Activated T-helper 1 cell treated with Interleukin-2 at 50 U/mL for 16 hours (primary cell): ENCODE measurements around the gene SEPHS1.

Source experiments
- DNase-seq: peaks from one replicate; pipeline ENCODE4 v3.0.0-alpha.2; 2020; ENCODE audit warnings: low read depth

The SEPHS1 gene

DNA sequence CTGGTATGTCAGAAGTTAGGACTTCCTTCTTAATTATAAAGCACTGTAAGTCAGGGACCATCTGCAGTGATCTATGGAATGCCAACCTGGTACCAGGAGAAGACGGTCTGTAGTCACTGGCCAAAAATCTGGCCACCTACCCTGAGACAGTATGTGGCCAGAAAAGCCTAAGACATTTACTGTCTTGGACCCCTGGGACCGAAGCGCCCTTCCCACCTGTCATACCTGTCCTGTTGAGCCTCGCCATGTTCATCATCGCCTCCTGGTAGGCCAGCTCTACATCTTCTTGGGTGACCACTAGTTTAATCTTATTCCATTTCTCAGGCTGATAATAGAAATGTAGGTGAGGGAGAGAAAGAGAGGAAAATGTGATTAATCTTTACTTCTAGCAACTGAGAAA, 20.0 kb downstream of the SEPHS1 start:
- DNase-seq: no peak

DNA sequence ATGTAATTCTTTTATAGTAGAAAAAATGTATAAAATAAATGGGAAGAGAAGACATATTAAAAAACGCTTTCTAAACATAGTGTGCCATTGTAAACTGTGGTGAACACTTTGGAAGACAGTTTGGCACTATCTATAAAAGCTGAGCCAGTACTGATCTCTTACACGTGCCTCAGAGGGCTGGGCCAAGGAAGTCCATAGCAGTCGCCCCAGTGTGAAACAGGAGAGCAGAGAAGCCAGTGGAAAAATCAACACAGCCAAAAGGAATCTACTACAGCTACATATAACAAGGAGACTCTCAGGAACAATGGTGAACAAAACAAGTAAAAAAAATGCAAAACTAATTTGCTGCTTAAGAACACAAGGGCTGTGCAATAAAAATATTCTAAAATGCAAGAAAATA, 20.6 kb downstream of the SEPHS1 start:
- no peak for DNase-seq

DNA sequence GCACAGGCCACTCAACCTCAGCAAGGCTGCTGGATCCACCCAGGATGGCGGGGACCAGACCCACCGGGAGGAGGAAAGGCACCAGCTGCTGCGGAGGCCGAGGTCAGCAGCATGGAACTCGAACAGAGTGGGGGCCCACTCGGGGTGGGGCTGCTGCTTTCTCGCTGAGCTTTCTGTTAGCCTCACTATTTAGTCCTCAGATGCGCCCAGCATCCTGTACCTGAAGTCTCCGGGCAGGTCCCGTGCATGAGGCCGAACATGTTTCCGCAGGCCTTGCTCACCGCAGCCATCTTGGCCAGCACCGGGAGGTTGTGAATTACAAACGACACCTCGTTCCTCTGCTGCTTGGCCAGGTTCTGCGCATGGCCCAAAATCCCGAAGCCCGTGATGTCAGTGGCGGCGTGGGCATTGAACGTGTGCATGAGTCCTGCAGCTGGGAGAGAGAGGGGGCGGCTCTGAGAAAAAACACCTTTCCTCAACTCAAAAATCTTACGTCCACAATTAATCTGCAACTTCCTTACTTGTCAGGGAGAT, 25.4 kb downstream of the SEPHS1 start:
- no peak for DNase-seq

DNA sequence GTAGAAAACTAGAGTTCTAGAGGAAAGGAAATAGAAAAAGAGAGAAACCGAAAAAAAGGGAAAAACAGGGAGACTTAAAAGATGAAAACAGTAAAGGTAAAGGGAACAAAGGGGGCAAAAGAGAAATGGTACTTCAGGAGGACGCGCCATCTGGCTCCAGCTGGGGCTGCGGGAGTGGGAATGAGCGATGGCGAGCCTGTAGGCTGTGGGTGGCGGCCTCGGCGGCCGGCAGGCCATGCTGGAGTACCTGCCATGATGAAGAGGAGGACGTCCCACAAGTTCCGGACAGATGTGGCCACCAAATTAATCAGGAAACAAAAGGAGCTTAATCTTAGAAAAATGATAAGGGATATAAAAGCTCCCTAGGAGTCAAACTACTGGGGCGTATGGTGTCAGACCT, 26.5 kb downstream of the SEPHS1 start:
- DNase-seq: no peak

DNA sequence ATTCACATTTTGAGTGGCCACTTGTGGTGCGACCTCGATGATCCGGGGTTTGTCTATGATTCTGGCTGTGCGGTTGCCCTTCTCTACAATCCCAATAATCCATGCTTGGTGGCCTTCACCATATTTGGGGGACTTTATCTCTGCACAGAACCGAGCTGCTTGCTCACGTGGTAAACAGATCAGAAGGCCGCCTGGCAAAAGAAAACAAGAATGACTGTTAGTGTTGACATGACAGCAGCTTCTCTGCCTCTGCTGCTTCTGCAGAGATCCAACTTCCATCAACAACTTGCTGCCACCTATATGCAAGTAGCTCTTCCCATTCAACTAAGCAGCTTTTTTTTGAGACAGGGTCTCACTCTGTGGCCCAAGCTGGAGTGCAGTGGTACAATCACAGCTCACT, 28.9 kb downstream of the SEPHS1 start:
- DNase-seq: no peak

DNA sequence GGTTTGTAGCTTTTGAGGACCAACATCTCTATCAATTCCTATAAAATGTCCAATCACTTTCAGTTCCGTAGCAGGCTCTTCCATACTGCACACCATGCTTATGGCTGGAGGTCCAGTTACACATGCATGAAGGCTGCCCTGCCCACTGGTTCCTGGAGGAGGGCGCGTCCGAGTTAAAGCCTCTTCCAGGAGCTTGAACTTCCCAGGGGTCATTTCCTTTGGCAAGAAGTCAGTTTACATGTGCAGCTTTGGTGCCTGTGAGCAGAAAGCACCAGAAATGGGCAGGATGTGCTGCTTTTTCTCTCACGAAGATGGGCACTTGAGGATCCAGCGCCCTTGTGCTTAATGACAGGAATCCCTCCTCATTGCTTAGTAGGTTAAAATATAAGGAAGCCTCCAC, 30.6 kb downstream of the SEPHS1 start:
- DNase-seq: no peak

DNA sequence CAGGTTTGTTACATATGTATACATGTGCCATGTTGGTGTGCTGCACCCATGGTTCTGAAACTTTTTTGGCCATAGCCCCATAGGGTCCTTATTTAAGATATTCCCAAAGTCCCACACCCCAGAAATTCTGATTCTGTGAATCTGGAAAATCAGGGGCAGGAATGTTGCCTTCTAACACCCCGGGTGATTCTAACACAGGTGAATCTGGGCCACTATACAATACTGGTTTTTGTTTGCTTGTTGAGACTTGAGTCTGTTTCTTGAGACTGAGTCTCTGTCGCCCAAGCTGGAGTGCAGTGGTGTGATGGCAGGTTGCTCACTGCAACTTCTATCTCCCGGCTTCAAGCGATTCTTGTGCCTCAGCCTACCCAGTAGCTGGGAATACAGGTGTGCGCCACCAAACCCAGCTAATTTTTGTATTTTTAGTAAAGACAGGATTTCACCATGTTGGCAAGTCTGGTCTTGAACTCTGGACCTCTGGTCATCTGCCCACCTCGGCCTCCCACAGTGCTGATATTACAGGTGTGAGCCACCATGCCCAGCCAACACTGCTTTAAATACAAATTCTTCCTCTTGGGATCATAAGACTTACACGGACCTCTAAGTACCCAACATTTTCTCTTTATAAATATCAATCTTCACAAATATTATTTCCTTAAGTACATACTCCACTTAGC, 31.3 kb downstream of the SEPHS1 start:
- DNase-seq: no peak

DNA sequence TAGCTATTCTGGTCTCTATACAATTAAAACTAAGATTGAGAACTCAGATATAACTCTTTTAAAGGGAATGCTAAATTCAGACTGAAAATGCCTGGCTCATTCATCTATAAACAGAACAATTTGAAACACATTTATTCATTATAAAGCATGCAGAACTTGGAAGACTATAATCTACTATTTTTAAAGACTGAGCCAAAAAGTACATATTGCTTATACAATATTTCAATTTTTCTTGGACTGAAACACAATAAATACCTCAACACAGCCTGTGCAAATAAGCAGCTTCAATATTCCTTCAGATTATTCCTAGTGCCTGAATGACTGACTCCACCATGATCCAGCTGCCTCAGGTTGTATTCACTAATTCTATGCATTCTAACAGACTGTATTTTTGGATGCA, 32.7 kb downstream of the SEPHS1 start:
- DNase-seq: no peak

DNA sequence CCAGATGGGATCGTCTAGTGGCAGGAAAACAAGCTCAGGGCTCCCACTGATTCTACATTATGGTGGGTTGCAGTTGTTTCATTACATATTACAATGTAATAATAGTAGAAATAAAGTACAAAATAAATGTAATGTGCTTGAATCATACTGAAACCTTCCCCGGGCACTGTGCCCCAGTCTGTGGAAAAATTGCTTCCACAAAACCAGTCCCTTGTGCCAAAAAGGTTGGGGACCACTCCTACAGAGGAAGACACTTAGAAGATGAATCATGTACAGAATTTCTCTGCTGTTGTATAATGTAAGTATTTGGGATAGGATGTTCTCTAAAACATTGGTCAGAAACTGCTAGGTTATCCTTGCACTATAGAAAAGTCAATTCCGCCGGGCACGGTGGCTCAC, 36.9 kb downstream of the SEPHS1 start:
- no peak for DNase-seq

DNA sequence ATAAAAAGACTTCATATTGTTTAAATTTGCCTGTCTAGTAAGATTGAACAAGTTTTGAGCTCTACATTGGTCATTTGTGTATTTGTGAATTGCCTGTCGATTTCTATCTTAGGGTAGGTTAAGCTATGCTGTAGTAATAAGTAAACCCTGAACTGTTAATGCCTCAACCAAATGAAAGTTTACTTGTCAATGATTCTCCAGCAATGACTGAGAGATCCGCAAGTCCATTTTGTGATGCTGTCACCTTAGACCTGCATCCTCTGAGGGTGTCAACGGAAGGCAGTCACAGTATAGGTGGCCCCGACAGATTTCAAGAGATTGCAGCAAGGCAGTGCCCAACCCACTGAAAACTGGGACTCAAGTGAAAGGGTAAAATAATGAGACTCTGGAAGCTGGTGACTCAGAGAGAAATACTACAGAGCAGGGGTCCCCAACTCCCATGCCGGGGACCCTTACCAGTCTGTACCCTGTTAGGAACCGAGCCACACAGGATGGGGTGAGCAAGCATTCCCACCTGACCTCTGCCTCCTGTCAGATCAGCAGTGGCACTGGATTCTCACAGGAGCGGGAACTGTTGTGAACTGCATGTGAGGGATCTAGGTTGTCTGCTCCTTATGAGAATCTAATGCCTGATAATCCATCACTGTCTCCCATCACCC, 37.4 kb downstream of the SEPHS1 start:
- DNase-seq: no peak

DNA sequence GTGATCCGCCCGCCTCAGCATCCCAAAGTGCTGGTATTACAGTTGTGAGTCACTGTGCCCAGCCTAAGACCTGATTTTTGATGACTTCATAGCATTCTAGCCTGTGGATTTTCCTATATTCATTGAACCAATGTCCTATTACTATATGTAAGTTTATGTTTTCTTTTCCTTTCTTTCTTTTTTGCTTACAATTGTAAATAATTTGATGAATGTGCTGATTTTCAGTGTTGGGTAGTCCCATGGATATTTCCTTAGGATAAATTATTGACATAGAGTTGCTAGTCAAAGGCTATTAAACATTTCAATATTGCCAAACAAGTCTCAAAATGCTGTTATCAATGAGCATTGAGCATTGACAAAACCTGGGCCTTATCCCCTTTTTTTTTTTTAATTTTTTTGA, 38.3 kb downstream of the SEPHS1 start:
- DNase-seq: no peak

DNA sequence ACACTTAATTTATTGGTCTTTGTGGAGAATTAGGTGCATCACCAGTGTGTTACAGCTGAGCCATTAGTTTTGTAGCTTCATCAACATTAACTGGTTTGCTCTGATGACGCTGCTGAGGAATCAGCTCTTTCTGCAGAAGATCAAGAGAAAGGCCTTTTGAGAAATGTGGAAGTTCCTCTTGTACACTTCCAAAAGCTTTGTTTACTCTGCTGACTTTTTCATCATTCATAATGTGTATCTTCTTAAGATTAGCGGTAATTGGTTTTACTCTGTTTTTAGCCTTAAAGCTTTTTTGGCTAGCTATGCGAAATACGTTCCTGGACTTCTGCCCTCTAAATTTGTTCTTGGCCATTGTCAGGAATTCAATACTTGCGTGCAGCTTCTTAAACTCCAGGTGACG, 40.0 kb downstream of the SEPHS1 start:
- DNase-seq: no peak

DNA sequence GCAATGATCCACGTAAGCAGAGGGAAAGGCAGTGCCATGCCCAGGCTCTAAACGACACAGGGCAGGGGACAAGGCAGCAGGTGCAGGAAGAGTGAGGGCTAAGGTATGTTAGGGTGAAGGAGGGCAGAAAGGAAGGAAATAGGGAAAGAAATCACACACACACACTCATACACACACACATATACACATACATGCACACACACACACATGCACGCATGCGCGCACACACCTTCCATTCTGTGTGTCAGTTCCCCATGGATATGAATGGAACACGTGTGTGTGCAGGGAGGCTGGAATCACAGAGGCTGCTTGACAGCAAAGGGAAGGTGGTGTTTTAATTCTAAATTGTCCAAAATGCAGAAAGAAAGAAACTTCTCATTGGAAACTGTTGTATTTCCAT, 42.0 kb downstream of the SEPHS1 start:
- DNase-seq: no peak

DNA sequence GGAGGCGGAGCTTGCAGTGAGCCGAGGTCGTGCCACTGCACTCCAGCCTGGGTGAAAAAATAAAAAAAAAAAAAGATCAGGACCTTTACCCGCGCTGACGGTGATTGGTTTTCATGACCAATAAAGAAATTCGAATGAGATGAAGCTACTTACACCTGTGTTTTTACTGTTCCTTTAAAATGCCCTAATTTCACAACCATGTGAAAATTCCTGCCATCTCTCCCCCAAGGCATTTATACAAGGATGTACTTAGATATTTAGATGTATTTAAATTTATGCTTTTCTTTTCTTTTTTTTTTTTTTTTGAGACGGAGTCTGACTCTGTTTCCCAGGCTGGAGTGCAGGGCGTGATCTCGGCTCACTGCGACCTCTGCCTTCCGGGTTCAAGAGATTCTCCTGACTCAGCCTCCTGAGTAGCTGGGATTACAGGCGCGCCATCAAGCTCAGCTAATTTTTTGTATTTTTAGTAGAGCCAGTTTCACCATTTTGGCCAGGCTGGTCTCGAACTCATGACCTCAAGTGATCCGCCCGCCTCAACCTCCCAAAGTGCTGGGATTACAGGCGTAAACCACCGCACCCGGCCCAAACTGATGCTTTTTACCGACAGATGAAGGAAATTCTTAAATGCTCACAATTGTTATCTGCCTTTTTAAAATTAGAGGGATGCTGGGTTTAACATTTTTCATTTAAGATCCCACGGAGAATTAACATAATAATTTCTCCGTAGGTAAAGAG, 45.1 kb downstream of the SEPHS1 start:
- DNase-seq: no peak

DNA sequence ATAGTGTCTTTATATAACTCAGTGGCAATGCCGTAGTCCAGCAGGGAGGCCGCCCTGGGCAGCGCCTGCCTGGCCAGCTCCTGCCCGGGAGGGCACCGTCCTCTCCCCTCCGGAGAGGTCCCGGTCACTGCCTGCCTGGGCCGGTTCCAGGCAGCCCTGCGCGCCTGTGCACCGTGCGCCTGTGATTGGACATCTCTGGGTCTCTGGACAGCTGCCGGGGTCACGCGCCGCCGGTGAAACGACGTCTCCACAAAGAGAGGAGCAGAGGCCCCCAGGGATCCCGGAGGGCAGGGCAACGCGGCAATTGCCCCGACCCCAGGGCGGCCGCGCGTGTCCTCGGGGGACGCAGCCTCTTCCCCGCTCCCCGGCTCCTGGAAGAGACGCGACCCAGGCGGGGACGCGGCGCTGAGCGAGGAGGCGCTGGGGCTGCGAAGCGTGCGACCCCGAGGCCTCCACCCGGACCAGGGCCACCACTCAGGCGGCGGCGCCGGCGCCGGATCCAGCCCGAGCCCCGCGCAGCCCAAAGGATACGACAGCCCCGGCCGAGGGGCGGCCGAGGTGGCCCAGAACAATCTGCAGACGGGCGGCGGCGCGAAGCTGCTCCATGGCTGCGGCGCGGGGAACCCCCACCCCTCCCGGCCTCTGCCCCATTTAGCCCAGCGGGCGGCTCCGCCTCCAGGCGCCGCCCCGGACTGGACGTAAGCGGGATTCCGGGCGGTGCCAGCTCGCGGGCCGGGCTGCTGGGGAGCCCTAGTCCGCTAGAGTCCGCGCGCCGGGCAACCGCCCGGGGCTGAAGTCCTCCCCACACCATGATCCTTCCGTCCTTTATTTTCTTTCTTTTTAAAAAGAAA, 48.4 kb downstream of the SEPHS1 start, which contains the start of gene PHYH:
Gene PHYH, minus strand, starts transcription at position 628 of the 851 bp plus-strand sequence. Its CDS starts 22 bp downstream, at position 606.
- DNase-seq: peak; percentile 76

DNA sequence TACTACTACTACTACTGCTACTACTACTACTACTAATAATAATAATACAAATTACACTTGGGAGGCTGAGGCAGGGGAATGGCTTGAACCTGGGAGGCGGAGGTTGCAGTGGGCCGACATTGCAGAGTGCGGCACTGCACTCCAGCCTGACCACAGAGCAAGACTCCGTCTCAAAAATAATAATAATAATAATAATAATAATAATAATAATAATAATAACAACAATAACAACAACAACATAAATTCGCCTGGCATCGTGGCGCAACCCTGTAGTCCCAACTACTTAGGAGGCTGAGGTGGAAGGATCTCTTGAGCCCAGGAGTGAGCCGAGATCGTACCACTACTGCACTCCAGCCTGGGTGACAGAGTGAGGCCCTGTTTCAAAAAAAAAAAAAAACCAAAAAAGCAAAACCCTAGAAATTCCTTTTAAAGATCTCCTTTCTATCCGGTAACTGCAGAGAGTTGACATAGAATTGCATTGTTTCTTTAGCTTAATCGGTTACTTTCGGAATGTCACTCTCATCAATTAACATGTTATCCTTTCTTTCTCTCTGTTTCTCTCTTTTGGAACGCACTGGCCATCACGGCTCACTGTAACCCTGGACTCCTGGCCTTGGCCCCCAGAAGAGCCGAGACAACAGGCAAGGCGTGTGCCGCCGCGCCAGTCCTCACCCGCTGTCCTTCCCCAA, 49.2 kb downstream of the SEPHS1 start:
- DNase-seq: no peak

DNA sequence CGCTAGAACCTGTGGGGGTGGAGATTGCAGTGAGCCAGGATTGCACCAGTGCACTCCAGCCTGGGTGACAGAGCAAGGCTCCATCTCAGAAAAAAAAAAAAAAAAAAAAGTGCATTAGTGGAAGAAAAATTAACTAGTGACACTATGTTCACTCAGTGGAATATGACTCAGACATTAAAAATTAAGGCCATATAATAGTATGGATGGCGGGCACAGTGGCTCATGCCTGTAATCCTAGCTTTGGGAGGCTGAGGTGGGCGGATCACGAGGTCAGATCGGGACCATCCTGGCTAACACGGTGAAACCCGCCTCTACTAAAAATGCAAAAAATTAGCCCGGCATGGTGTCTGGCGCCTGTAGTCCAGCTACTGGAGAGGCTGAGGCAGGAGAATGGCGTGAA, 51.6 kb downstream of the SEPHS1 start:
- no peak for DNase-seq

DNA sequence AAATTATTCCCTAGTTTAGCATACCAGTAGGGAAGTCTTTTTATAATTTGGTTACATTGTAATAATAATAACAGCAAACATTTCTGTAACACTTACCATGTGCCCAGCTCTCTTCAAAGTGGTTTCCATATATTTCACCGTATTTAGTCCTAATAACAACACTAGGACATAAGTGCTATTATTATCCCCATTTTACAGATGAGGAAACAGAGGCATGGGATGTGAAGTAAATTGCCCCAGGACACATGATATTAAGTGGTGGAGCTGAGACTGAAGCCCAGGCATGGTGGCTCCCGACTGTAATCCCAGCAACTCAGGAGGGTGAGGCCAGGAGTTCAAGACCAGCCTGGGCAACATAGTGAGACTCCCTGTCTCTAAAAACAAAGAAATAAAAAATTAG, 53.3 kb downstream of the SEPHS1 start:
- DNase-seq: no peak

DNA sequence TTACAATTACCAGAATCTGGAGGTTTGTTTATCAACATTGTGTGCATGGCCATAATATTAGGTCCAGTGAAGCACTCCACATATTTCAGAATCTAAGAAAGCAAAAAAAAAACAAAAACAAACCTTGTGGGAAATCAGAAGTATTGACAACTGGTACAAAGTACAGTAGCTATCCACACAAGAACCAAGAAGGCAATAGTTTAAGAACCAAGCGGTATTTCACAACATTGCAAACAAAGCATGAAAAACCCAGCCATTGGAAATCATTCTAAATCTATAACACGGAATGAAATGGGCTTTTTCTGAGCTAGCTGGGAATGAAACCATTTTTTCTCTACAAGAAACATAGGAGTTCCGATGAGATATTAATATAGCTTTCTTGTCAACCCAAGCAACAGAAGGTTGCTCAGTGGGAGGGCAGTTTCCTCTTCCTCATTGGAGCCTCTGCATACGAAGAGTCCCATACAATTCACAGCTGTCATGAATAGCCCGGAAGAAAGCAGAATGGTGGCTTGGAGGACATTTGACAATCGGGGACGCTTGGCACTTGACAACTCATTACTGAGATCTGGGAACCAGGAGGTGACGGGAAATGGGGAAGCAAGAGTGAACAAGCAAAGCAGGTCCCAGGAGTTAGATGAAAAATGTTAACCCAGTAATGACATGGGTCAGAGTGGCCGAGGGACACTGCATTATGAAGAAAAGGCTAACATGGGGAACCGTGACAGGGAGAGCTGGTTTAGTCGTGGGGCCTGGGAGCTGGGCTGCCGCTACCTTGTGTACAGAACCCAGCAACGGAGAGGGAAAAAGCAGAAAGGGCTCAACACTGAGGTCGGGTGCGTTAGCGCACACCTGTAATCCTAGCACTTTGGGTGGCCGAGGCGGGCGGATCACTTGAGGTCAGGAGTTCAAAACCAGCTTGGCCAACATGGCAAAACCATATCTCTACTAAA, 56.0 kb downstream of the SEPHS1 start:
- no peak for DNase-seq

DNA sequence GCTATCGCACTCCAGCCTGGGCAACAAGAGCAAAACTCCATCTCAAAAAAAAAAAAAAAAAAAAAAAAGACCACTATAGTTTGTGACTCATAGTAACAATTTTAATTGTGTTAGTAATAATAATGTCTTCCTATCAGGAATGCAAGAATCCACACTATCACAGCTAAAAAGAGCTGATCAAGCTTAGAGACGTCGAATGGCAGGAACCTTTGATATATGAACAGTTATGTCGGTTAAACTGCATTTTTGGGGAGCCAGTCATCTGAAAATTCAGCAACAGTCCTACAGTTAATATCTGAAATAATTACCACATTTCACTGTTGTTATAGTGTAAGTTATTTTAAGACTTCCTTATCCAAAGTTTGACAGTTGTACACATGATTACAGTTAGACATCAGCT, 57.0 kb downstream of the SEPHS1 start:
- DNase-seq: no peak
